GM12878 (cell line): ENCODE measurements around the gene MSH4. TPM values are rescaled to one million over a fixed set of nuclear protein-coding genes. Genes with fewer than 3 reads are reported as not detected.

Experiments
- ATAC-seq: fragments of 200-7000 bp; cut with Tn5 transposase; 3 replicates; pipeline ENCODE4 v1.9.1; 2020; ENCODE audit warnings: mild to moderate bottlenecking, moderate library complexity
- BruUV-seq: library from RNA; stranded (reverse); fragments of 400-500 nt; replicated peaks from 2 replicates; lab custom pipeline; 2021; lab: Mats Ljungman, UMichigan
- CTCF ChIA-PET: fragments of 300-600 bp; sonication (Branson Sonifier 250); formaldehyde crosslinking; extraction: SDS; loops from one replicate; lab custom pipeline; 2021; ENCODE audit warnings: inconsistent platforms; lab: Yijun Ruan, JAX
- POLR2A ChIA-PET: fragments of 350-600 bp; formaldehyde crosslinking; extraction: SDS; loops from one replicate; lab custom pipeline; 2021; ENCODE audit warnings: inconsistent platforms; lab: Charles Lee
- RAD21 ChIA-PET: fragments of 300-600 bp; sonication (Branson Sonifier 250); formaldehyde crosslinking; loops from one replicate; lab custom pipeline; 2023; ENCODE audit warnings: antibody characterized with exemption; ENCODE audit not compliant: unreplicated experiment; lab: Charles Lee
- SMC1A ChIA-PET: fragments of 300-600 bp; sonication (Branson Sonifier 250); formaldehyde crosslinking; loops from one replicate; lab custom pipeline; 2023; ENCODE audit not compliant: unreplicated experiment, uncharacterized antibody; lab: Charles Lee
- DNase-seq: peaks from one replicate; pipeline ENCODE4 v3.0.0-alpha.2; 2011; ENCODE audit warnings: low read depth, low spot score
- FAIRE-seq: peaks from 3 replicates; lab custom pipeline; 2011; peaks lifted over from hg19 to GRCh38; lab: Jason Lieb, UNC
- H2AFZ ChIP-seq: 2 replicates; pipeline ENCODE4 v1.6.0; 2011; ENCODE audit warnings: low read depth, low read length, control low read depth; ENCODE audit not compliant: control insufficient read depth
- H3K27ac ChIP-seq: 2 replicates; pipeline ENCODE4 v1.5.1; 2011; ENCODE audit warnings: control low read depth; ENCODE audit not compliant: control insufficient read depth, insufficient read depth
- H3K27me3 ChIP-seq, 2 experiments: replicated peaks in 1 of 2; 2 replicates each; pipeline versions ENCODE4 v1.6.0 to v1.6.1; 2011; ENCODE audit warnings: low read length in 1 of 2; ENCODE audit not compliant: control insufficient read depth in 2 of 2, insufficient read depth in 2 of 2
- H3K36me3 ChIP-seq, 2 experiments: 2 replicates each; pipeline ENCODE4 v1.5.1; 2011; ENCODE audit warnings: low read length in 1 of 2; ENCODE audit not compliant: control insufficient read depth in 2 of 2, insufficient read depth in 2 of 2
- H3K4me1 ChIP-seq: 2 replicates; pipeline ENCODE4 v1.6.1; 2011; ENCODE audit warnings: mild to moderate bottlenecking, low read length, moderate library complexity, mixed read lengths; ENCODE audit not compliant: control insufficient read depth, insufficient read depth
- H3K4me2 ChIP-seq: 2 replicates; pipeline ENCODE4 v1.6.0; 2011; ENCODE audit warnings: control low read depth; ENCODE audit not compliant: control insufficient read depth, insufficient read depth
- H3K4me3 ChIP-seq: fragments of 200-600 bp; sonication (generic); 2 replicates; pipeline ENCODE4 v1.5.1; 2016
- H3K79me2 ChIP-seq: 2 replicates; pipeline ENCODE4 v1.6.0; 2011; ENCODE audit warnings: low read length; ENCODE audit not compliant: control insufficient read depth, insufficient read depth
- H3K9ac ChIP-seq: 2 replicates; pipeline ENCODE4 v1.8.0; 2011; ENCODE audit warnings: low read length, control low read depth, mixed read lengths; ENCODE audit not compliant: control insufficient read depth, insufficient read depth
- H3K9me3 ChIP-seq: replicated peaks from 3 replicates; pipeline ENCODE4 v1.5.1; 2011; ENCODE audit warnings: mild to moderate bottlenecking, low read length; ENCODE audit not compliant: control insufficient read depth, insufficient read depth
- H4K20me1 ChIP-seq: 2 replicates; pipeline ENCODE4 v1.6.0; 2011; ENCODE audit not compliant: control insufficient read depth, insufficient read depth
- FOXM1 ChIP-seq: IDR thresholded peaks from 2 replicates; pipeline ENCODE4 v1.6.1; 2012; ENCODE audit warnings: low read depth, mild to moderate bottlenecking, inconsistent platforms, low read length, moderate library complexity
- HDAC6 ChIP-seq: fragments of 200-600 bp; sonication (generic); IDR thresholded peaks from one replicate; pipeline ENCODE4 v1.8.0; 2017; ENCODE audit warnings: antibody characterized with exemption; ENCODE audit not compliant: unreplicated experiment
- MLLT1 ChIP-seq: fragments of 450-650 bp; IDR thresholded peaks from 2 replicates; pipeline ENCODE4 v1.6.1; 2016; ENCODE audit warnings: mild to moderate bottlenecking
- NFIC ChIP-seq: IDR thresholded peaks from 2 replicates; pipeline ENCODE4 v1.6.1; 2012; ENCODE audit warnings: low read depth, mild to moderate bottlenecking, inconsistent platforms, low read length, moderate library complexity
- NR2C2 ChIP-seq: IDR thresholded peaks from 2 replicates; pipeline ENCODE4 v1.6.1; 2011; ENCODE audit warnings: borderline replicate concordance, low read depth; ENCODE audit not compliant: control insufficient read depth, insufficient read length
- RB1 ChIP-seq: fragments of 450-650 bp; formaldehyde crosslinking; IDR thresholded peaks from 2 replicates; pipeline ENCODE4 v1.6.1; 2017; ENCODE audit warnings: mild to moderate bottlenecking, borderline replicate concordance
- RFX5 ChIP-seq: IDR thresholded peaks from 2 replicates; pipeline ENCODE4 v1.6.1; 2011; ENCODE audit warnings: low read depth, low read length, improper control_type of control experiment
- SMAD5 ChIP-seq: IDR thresholded peaks from 2 replicates; pipeline ENCODE4 v1.6.1; 2016; ENCODE audit warnings: antibody characterized with exemption, low read depth
- SUPT20H ChIP-seq: IDR thresholded peaks from 2 replicates; pipeline ENCODE4 v1.6.1; 2011; ENCODE audit warnings: low read depth, mild to moderate bottlenecking, low read length, moderate library complexity, borderline replicate concordance; ENCODE audit not compliant: control insufficient read depth
- ZBED1 ChIP-seq: IDR thresholded peaks from 2 replicates; pipeline ENCODE4 v1.6.1; 2016; ENCODE audit warnings: borderline replicate concordance
- ZNF207 ChIP-seq: fragments of 450-650 bp; IDR thresholded peaks from 2 replicates; pipeline ENCODE4 v1.6.1; 2014; ENCODE audit warnings: antibody characterized with exemption, mild to moderate bottlenecking, borderline replicate concordance
- ZNF384 ChIP-seq: IDR thresholded peaks from 2 replicates; pipeline ENCODE4 v1.6.1; 2012; ENCODE audit warnings: low read depth, mild to moderate bottlenecking, low read length, improper control_type of control experiment, borderline replicate concordance
- WGBS: methylation state at CpG from one replicate; pipeline ENCODE4 v1.1.6; 2016; ENCODE audit warnings: low lambda C conversion rate; ENCODE audit not compliant: insufficient replicate concordance, insufficient coverage; ENCODE audit errors: missing lambda C conversion rate; 5-methylcytosine and 5-hydroxymethylcytosine counted together
- in situ Hi-C: fragments of 300-500 bp; cut with MboI; formaldehyde crosslinking; loops from 9 replicates; pipeline ENCODE4 v1.14.3; 2018; ENCODE audit warnings: mixed read lengths
- intact Hi-C: fragments of 100-400 bp; cut with micrococcal nuclease; formaldehyde crosslinking; loops from one replicate; pipeline ENCODE4 v1.14.2; 2022; ENCODE audit not compliant: unreplicated experiment
- polyA plus RNA-seq, 11 experiments: library from polyadenylated mRNA; depleted of rRNA in 4 of 11; unstranded in 6 of 11; stranded (reverse) in 5 of 11; fragments of >200 nt; fragmentation: Nextera tagmentation in 4 of 11; fragmentation: Illumina TruSeq in 1 of 11; extraction: Ambion mirVana in 4 of 11; extraction: Trizol in 1 of 11; gene quantifications; 1 replicate in 1 of 11; 2 replicates in 10 of 11; pipeline versions ENCODE4 v1.2.1 to v1.2.3, GENCODE V29; 2011 to 2016; ENCODE audit warnings: inconsistent platforms in 2 of 11, missing spikeins in 2 of 11, low read depth in 1 of 11
- total RNA-seq, 4 experiments: library from RNA; depleted of rRNA in 3 of 4; stranded (reverse); fragments of >200 nt in 3 of 4; fragmentation: Illumina TruSeq in 1 of 4; extraction: Trizol in 1 of 4; gene quantifications; 2 replicates each; pipeline versions ENCODE4 v1.2.1 to v1.2.3, GENCODE V29; 2013 to 2021
- TF ChIP-seq, protein P1 (sequence below): IDR thresholded peaks from 2 replicates; pipeline ENCODE4 v1.6.1; 2011; ENCODE audit warnings: low read depth, low read length, improper control_type of control experiment, borderline replicate concordance
- TF ChIP-seq, protein P2 (sequence below): fragments of 450-650 bp; IDR thresholded peaks from 2 replicates; pipeline ENCODE4 v1.6.1; 2017; ENCODE audit warnings: mild to moderate bottlenecking, moderate library complexity

The MSH4 gene
- total and polyA plus RNA-seq, 10 of the 15 experiments (the other 5 are each of a cell fraction or from before 2014, with no cell fraction given): 0.04 to 0.34 (median 0.09) TPM; not detected in 3

GRCh38 chr1:75785983-75786853, 10.5 kb upstream of the MSH4 start, which contains the start of gene RABGGTB:
Gene RABGGTB (plus strand): TSS chr1:75786256. CDS start chr1:75786272, 16 bp downstream.
- ChIA-PET CTCF (interaction anchor here (1.3 to 1.5 kb wide), 2 partner anchors 61 to 63 kb away, joined by 4 to 9 read pairs; no protein-coding TSS in a partner anchor), SMC1A (interaction anchor here (0.7 to 3.2 kb wide), 6 partner anchors 37 to 63 kb away, joined by 3 to 33 read pairs (median 8); no protein-coding TSS in a partner anchor), POLR2A (interaction anchor here (0.7 to 3.3 kb wide), 3 partner anchors 59 to 1144 kb away, joined by 3 to 44 read pairs (median 8); no protein-coding TSS in a partner anchor), RAD21 (interaction anchor here (1.0 to 2.3 kb wide), 4 partner anchors 57 to 1053 kb away, joined by 3 to 16 read pairs (median 6); no protein-coding TSS in a partner anchor)
- in situ Hi-C loops: loop anchor here (5.0 kb wide), 2 partner anchors 59 to 201 kb away; no protein-coding TSS in a partner anchor
- peaks cover 2% of the 10 kb centered on the region; the same call in 1 of the 2 replicates for H3K4me1 ChIP-seq
- 2% methylated on average over 28 of the region's 28 CpGs for WGBS
- peak within 1 kb of the TSS; percentile 87 for H2AFZ ChIP-seq
- peaks cover 6% of the 10 kb centered on the region; the same call in 1 of the 2 replicates for H4K20me1 ChIP-seq
- H3K4me3 ChIP-seq: peak within 1 kb of the TSS; percentile 80
- peaks cover 2 to 15% of the 10 kb centered on the region in 2 experiments; a peak in 3 of 4 replicates for H3K36me3 ChIP-seq
- peak within 1 kb of the TSS; percentile 93 for H3K4me2 ChIP-seq
- intact Hi-C loops: loop anchor here (1.0 to 10.0 kb wide), 2 partner anchors 62 to 199 kb away; partner anchors contain the start of gene ACADM
- peak; percentile 92 for DNase-seq
- BruUV-seq: TSS peak; percentile 76
- FAIRE-seq: peak; percentile 86
- no peaks in the 10 kb centered on the region for H3K9me3 ChIP-seq
- peaks cover 66% of the 10 kb centered on the region for H3K79me2 ChIP-seq
- peak; percentile 80 for ATAC-seq
- H3K27me3 ChIP-seq: no peaks in the 10 kb centered on the region
- peak within 1 kb of the TSS; percentile 93 for H3K9ac ChIP-seq
- H3K27ac ChIP-seq: peak within 1 kb of the TSS; percentile 98
- TF ChIP-seq RB1 (peak; percentile 35; the same call in 1 of the 2 replicates), SMAD5 (peak; percentile 99), MLLT1 (peak; percentile 72), SUPT20H (no peak), RFX5 (peak; percentile 60; the same call in 1 of the 2 replicates), ZNF384 (no peak), ZNF207 (0 out of 2 replicates have a peak, but pooled peaks have one; percentile 53), NR2C2 (no peak), ZBED1 (peak; percentile 93), NFIC (peak; percentile 42; the same call in 1 of the 2 replicates), FOXM1 (peak; percentile 63; the same call in 1 of the 2 replicates), HDAC6 (peak; percentile 56)
- TF ChIP-seq, protein P1, sequence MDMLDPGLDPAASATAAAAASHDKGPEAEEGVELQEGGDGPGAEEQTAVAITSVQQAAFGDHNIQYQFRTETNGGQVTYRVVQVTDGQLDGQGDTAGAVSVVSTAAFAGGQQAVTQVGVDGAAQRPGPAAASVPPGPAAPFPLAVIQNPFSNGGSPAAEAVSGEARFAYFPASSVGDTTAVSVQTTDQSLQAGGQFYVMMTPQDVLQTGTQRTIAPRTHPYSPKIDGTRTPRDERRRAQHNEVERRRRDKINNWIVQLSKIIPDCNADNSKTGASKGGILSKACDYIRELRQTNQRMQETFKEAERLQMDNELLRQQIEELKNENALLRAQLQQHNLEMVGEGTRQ: no peak
- TF ChIP-seq, protein P2, sequence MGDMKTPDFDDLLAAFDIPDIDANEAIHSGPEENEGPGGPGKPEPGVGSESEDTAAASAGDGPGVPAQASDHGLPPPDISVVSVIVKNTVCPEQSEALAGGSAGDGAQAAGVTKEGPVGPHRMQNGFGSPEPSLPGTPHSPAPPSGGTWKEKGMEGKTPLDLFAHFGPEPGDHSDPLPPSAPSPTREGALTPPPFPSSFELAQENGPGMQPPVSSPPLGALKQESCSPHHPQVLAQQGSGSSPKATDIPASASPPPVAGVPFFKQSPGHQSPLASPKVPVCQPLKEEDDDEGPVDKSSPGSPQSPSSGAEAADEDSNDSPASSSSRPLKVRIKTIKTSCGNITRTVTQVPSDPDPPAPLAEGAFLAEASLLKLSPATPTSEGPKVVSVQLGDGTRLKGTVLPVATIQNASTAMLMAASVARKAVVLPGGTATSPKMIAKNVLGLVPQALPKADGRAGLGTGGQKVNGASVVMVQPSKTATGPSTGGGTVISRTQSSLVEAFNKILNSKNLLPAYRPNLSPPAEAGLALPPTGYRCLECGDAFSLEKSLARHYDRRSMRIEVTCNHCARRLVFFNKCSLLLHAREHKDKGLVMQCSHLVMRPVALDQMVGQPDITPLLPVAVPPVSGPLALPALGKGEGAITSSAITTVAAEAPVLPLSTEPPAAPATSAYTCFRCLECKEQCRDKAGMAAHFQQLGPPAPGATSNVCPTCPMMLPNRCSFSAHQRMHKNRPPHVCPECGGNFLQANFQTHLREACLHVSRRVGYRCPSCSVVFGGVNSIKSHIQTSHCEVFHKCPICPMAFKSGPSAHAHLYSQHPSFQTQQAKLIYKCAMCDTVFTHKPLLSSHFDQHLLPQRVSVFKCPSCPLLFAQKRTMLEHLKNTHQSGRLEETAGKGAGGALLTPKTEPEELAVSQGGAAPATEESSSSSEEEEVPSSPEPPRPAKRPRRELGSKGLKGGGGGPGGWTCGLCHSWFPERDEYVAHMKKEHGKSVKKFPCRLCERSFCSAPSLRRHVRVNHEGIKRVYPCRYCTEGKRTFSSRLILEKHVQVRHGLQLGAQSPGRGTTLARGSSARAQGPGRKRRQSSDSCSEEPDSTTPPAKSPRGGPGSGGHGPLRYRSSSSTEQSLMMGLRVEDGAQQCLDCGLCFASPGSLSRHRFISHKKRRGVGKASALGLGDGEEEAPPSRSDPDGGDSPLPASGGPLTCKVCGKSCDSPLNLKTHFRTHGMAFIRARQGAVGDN: peak; percentile 50; the same call in 1 of the 2 replicates
